HG03066 (cell line): ENCODE results near the gene DELE1.

ENCODE experiments used
- ATAC-seq: cut with Tn5 transposase; IDR thresholded peaks from one replicate; pipeline ENCODE4 v1.9.1; 2021; ENCODE audit warnings: low read depth; ENCODE audit not compliant: unreplicated experiment

DELE1 gene

GRCh38 chr5:141952020-141952419 is 28.3 kb downstream of the DELE1 start:
- no peak for ATAC-seq

DNA sequence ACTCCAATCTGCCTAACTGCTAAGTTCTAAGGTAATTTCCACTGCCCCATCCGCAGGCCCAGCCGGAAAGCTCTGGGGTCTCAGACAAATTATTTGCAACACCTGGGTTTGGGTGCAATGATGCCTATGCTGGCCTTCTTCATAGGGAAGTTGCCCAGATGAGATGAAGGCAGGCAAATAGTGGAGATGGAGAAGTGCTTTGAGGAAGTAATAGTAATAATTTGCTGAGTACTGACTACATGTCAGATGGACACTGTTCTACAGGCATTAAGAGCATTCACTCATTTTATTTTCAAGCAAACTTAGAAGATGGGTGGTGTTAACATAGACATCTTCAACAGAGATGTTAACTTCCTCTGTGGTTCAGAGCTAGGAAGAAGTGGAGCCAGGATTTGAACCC is 30.5 kb downstream of the DELE1 start:
- ATAC-seq: no peak

- no peak for ATAC-seq
These were observed 33.8 kb downstream of the DELE1 start for GRCh38 chr5:141957367-141957996.

DNA sequence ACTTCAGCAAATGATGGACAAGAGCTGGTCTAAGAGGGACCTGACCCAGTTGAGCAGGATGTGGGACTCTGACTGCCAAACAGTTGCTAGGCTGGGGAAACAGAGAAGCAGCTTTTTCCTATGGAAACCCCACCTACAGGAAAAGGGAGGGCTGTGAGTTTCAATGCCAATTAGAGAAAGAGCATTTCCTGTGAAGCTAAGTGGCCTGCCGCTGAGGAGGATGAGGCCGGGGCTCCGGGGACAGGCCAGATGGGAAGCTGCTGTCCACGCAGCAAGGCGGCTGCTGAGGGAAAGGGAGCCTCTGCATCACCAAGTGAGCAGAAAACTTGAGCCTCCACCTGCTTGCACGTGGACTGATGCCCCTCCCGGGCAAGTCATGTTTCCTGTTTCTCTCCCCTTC is 34.4 kb downstream of the DELE1 start, which contains the start of gene PCDH12:
Gene PCDH12, minus strand, starts transcription at position 90 of the 400 bp plus-strand sequence. CDS start 351 bp downstream, outside the sequence.
- no peak for ATAC-seq

DNA sequence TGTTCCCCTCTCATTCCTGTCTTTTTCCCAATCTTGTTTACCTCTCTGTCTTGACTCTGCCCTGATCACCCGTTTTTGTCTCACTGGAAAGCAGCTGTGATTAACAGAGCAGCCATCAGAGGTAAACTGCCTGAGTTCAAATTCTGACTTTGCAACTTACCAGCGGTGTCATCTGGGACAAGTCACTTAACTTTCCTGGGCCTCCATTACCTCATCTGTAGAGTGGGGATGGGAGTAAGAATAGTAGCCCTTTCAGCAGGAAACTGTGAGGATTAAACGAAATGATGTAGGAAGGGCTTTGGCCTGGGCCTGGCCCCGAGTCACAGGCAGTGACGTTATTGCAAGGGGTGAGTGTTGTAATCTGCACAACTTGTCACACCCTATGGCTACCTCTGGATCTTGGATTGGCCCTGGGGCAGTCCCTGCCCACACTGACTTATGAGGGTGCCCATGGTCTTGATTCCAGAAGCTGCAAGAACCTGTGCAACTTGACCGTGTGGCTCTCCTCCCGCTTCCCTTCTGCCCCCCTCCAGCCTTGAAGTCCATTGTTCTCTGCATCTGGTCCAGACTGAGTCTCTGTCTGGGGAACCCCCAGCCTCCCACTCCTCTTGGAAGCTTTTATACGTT is 35.0 kb downstream of the DELE1 start:
- no peak for ATAC-seq

DNA sequence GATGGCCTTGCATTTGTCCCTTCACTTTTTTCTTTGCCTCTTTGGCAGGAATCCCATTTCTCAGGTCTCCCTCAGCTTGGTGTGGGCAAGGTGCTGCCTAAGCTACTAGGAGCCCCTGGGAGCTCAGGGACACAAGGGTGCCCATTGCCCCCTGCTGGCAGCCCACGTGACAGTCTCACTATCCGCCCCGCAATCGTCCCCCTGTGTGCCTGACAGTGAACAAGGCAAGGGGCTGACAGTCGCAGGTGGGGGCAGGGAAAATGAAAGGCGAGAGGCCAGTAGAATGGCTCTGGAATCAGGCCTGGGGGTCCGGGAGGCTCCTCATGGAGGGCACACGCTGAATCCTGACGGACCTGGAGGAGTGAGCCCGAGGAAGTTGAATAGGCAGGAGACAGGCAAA is 36.3 kb downstream of the DELE1 start:
- ATAC-seq: no peak

GRCh38 chr5:141960449-141961323 is 37.0 kb downstream of the DELE1 start:
- ATAC-seq: peak; percentile 96

GRCh38 chr5:141961466-141961865 is 37.8 kb downstream of the DELE1 start:
- ATAC-seq: no peak

DNA sequence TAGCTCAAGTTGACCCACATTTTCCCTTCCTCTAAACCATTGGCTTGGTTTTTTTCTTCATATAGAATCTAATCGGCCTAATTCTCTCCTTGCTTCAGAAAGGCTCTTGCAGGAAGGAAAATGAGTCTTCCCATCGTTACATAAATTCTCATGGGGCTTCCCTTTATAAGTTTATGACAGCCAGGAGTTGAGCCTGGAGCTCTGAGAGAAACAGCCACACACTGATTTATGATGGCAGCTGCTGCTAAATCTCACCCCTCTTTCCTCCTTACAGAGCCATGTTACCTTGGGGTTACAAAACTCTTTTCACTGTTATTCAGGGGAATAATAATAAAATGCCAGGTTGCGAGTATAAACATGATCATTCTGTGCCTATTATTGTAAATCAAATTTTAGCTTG is 40.0 kb downstream of the DELE1 start:
- ATAC-seq: no peak

DNA sequence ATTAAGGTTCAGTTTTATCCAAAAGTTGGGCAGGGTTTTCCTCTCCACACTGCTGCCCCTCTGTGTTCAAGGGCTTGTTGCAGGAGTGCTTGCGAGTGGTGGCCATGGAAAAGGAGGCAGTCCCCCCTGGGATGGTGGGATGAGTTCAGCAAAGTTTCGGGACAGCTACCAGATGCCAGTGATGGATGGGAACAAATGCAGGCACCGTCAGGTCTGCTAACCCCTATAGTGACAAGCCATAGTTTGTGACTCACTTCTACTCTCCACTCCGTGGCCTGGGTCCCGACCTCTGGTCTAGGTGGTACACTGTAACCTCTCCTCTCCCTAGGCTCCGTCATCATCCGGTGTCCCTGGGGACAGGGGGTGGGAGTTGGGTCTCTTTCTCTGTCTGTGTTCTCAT is 41.4 kb downstream of the DELE1 start:
- ATAC-seq: no peak

- no peak for ATAC-seq
These were observed 42.7 kb downstream of the DELE1 start for GRCh38 chr5:141966275-141966962.

DNA sequence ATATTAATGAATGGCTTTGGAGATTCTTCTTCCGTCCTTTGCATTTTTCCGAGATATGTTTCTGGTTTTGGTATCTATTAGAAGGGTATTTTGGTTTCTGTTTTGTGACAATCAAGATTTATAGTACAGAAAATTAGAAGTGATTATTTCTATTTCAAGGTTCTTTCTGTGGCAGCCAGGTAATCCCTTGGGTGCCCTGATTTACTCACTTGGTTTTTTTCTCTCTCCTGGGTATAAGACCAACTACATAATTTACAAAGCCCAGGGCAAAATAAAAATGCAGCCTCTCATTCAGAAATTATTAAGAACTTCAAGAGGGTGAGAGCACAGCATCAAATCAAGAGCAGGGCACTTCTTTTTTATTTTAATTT is 43.3 kb downstream of the DELE1 start:
- no peak for ATAC-seq

DNA sequence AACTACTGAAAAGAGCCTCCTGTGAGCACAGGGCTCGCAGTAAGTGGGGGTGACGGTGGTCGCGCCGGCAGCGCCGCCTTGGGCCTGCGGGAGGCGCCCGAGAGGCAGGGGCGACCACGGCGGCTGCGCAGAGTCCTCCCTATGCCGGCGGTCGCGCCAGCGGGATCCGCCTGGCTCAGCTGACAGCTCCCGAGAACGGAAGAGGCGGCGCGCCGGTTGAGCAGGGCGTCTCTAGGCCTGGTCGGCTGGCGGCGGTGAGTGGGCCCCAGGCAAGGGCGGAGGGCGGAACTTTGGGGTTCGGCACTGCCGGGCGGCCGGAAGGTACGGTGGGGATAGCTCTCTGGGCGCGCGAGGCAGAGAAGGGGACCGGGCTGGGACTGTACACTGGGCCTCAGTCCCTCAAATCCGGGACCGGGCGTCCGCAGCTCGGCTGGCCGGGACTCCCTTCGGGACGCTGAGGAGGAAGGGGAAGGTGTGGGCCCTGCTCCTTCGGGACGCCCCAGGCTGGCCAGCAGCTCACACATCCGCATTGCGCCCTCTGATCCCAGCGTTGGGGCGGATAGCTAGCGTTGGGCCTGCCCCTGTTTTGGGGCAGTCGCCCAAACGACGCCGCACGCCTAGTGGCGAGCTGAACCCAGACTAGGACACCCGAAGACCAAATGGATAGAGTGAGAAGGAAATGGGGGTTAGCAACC is 45.4 kb downstream of the DELE1 start, which contains the start of gene RNF14:
Gene RNF14, plus strand, starts transcription at position 192 of the 695 bp plus-strand sequence. CDS start 4,484 bp downstream, outside the sequence.
- ATAC-seq: peak; percentile 87

- ATAC-seq: peak; percentile 61
These were observed 46.4 kb downstream of the DELE1 start for GRCh38 chr5:141969783-141970771.

GRCh38 chr5:141973871-141974595 is 50.4 kb downstream of the DELE1 start:
- ATAC-seq: no peak

GRCh38 chr5:141976176-141976575 is 52.5 kb downstream of the DELE1 start:
- ATAC-seq: no peak

- no peak for ATAC-seq
These were observed 54.7 kb downstream of the DELE1 start for GRCh38 chr5:141978389-141978788.

DNA sequence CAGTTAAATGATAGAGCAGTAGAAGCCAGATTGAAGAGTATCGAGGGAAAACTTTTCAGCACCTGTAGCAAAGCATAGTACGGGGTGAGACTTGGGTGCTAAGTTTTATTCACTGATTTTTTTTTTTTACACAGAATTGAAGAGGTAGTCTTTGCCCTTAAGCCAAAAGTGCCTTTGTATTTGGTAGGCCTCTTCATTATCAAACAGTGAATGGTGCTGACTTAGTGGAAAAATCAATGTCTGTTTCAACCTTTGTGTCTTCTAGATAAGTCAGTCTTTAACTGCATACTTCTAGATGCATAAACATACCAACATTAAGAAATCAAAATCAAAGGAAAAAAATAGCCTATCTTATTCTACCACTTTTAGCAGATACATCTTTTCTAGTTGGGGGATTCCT is 59.0 kb downstream of the DELE1 start:
- no peak for ATAC-seq
